Endothelial cell of umbilical vein (primary cell): ENCODE measurements around the gene NUMBL.

Experiments
- EZH2 ChIP-seq: IDR thresholded peaks from 2 replicates; pipeline ENCODE4 v1.6.1; 2012; ENCODE audit warnings: borderline replicate concordance, low read depth, mild to moderate bottlenecking, moderate library complexity, low read length, inconsistent platforms; ENCODE audit not compliant: severe bottlenecking
- GATA2 ChIP-seq: IDR thresholded peaks from 2 replicates; pipeline ENCODE4 v1.7.0; 2011; ENCODE audit warnings: low read depth, mild to moderate bottlenecking, moderate library complexity, mixed read lengths, low read length; ENCODE audit not compliant: insufficient read length, insufficient read depth
- POLR2A ChIP-seq: IDR thresholded peaks from 2 replicates; pipeline ENCODE4 v1.6.1; 2012; ENCODE audit warnings: low read depth, mild to moderate bottlenecking, control low read depth, low read length
- TF ChIP-seq, protein P1 (sequence below): IDR thresholded peaks from 2 replicates; pipeline ENCODE4 v1.6.1; 2011; ENCODE audit not compliant: insufficient read depth, insufficient read length
- TF ChIP-seq, protein P2 (sequence below), 2 donors: IDR thresholded peaks; 1 replicate in 1 of 2; 2 replicates in 1 of 2; pipeline ENCODE4 v1.5.1; 2011; ENCODE audit warnings: low read length in 2 of 2, mild to moderate bottlenecking in 2 of 2, moderate library complexity in 2 of 2, control low read depth in 1 of 2, inconsistent platforms in 1 of 2, low read depth in 1 of 2; ENCODE audit not compliant: insufficient read depth in 1 of 2; ENCODE audit errors: extremely low read depth in 1 of 2

DNA sequence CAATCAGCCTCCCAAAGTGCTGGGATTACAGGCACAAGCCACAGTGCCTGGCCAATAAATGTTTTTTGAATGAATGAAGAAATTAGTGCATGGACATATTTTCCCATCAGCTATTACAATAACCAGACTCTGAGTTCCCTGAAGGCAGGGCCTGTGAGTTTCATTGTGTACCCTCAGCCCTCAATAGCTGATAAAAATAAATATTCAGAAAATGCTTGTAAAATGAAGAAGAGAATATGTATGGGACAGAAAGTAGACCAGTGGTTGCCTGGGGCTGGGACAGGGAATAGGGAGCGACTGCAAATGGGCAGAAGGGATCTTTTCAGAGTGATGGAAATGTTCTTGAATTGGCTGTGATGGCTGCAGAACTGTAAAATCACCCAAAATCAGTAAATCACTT is 28.8 kb downstream of the NUMBL start:
- TF ChIP-seq, protein P1, sequence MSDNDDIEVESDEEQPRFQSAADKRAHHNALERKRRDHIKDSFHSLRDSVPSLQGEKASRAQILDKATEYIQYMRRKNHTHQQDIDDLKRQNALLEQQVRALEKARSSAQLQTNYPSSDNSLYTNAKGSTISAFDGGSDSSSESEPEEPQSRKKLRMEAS, result no peak
- TF ChIP-seq GATA2 (no peak), EZH2 (no peak), POLR2A (no peak)
- TF ChIP-seq, protein P2, sequence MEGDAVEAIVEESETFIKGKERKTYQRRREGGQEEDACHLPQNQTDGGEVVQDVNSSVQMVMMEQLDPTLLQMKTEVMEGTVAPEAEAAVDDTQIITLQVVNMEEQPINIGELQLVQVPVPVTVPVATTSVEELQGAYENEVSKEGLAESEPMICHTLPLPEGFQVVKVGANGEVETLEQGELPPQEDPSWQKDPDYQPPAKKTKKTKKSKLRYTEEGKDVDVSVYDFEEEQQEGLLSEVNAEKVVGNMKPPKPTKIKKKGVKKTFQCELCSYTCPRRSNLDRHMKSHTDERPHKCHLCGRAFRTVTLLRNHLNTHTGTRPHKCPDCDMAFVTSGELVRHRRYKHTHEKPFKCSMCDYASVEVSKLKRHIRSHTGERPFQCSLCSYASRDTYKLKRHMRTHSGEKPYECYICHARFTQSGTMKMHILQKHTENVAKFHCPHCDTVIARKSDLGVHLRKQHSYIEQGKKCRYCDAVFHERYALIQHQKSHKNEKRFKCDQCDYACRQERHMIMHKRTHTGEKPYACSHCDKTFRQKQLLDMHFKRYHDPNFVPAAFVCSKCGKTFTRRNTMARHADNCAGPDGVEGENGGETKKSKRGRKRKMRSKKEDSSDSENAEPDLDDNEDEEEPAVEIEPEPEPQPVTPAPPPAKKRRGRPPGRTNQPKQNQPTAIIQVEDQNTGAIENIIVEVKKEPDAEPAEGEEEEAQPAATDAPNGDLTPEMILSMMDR (IDR thresholded peaks at IDR 0.05; ENCODE audit: extremely low read depth in 1 of 2, insufficient read depth in 1 of 2, low read depth in 1 of 2, low read length in 2 of 2), result no peak
